Measurements from ENCODE around the gene AJM1. TPM values are rescaled to one million over a fixed set of nuclear protein-coding genes. Genes with fewer than 3 reads are reported as not detected.

AJM1 gene
- total RNA-seq, 3 donors from 2014 or later, result 7.4 to 21.6 (median 16.4) TPM

GRCh38 chr9:136806067-136806466, 36.2 kb upstream of the AJM1 start:
- intact Hi-C loops (cut with DNase I, micrococcal nuclease), result no loop called here
- DNase-seq (peak in 1 of 3 donors; percentile 49), ATAC-seq (no peak)
- Histone ChIP-seq H3K4me3 (no peak overlapping the region), H3K36me3 (ENCODE audit: low read depth) (peaks cover 2% of the 10 kb centered on the region), H3K4me1 (ENCODE audit: low read depth) (peaks cover 33% of the 10 kb centered on the region), H3K9me3 (no peaks in the 10 kb centered on the region)
- TF ChIP-seq CTCF (IDR thresholded peaks at IDR 0.05), result no peak

- H3K4me1 ChIP-seq (ENCODE audit: low read depth), result peaks cover 30% of the 10 kb centered on the region
- no peak for TF ChIP-seq CTCF (IDR thresholded peaks at IDR 0.05)
- ATAC-seq (peak; percentile 4), DNase-seq (peak in 1 of 3 donors; percentile 55)
- no peak overlapping the region for H3K4me3 ChIP-seq
- intact Hi-C loops (cut with DNase I, micrococcal nuclease), result no loop called here
- H3K36me3 ChIP-seq (ENCODE audit: low read depth), result peaks cover 4% of the 10 kb centered on the region
- no peaks in the 10 kb centered on the region for H3K9me3 ChIP-seq
These were observed 35.6 kb upstream of the AJM1 start for GRCh38 chr9:136806631-136807201.

GRCh38 chr9:136807281-136808074, 34.8 kb upstream of the AJM1 start, which contains the start of gene RABL6:
Gene RABL6, plus strand, starts transcription at chr9:136807948. Its CDS starts 249 bp downstream, at chr9:136808197.
- ATAC-seq (peak; percentile 92), DNase-seq (peak; percentile 76 to 88 (median 84))
- Histone ChIP-seq H3K4me3 (peak within 1 kb of the TSS; percentile 93), H3K36me3 (ENCODE audit: low read depth) (peaks cover 4% of the 10 kb centered on the region), H3K9me3 (no peaks in the 10 kb centered on the region), H3K4me1 (ENCODE audit: low read depth) (peaks cover 30% of the 10 kb centered on the region)
- TF ChIP-seq CTCF (IDR thresholded peaks at IDR 0.05), result no peak
- intact Hi-C loops (cut with DNase I, micrococcal nuclease), result no loop called here

- Histone ChIP-seq H3K4me3 (peak overlapping the region; percentile 93), H3K36me3 (ENCODE audit: low read depth) (peaks cover 4% of the 10 kb centered on the region), H3K4me1 (ENCODE audit: low read depth) (peaks cover 30% of the 10 kb centered on the region), H3K9me3 (no peaks in the 10 kb centered on the region)
- intact Hi-C loops (cut with DNase I, micrococcal nuclease), result no loop called here
- peak; percentile 38 for ATAC-seq
- no peak for TF ChIP-seq CTCF (IDR thresholded peaks at IDR 0.05)
- peak in 1 of 3 donors; percentile 69 for DNase-seq
These were observed 34.0 kb upstream of the AJM1 start for GRCh38 chr9:136808075-136808805.

GRCh38 chr9:136808806-136809158, 33.5 kb upstream of the AJM1 start:
- ATAC-seq (peak; percentile 3), DNase-seq (no peak)
- peaks cover 30% of the 10 kb centered on the region for H3K4me1 ChIP-seq (ENCODE audit: low read depth)
- intact Hi-C loops (cut with DNase I, micrococcal nuclease), result no loop called here
- peaks cover 4% of the 10 kb centered on the region for H3K36me3 ChIP-seq (ENCODE audit: low read depth)
- peak overlapping the region; percentile 93 for H3K4me3 ChIP-seq
- TF ChIP-seq CTCF (IDR thresholded peaks at IDR 0.05), result no peak
- H3K9me3 ChIP-seq, result no peaks in the 10 kb centered on the region

Measured in mucosa of descending colon (tissue), 3 donors.